ENCODE results near the gene TMEM63A.

GRCh38 chr1:225857256-225857655, 24.9 kb downstream of the TMEM63A start:
- TF ChIP-seq POLR2A (IDR thresholded peaks at IDR 0.05) (no peak), CTCF (IDR thresholded peaks at IDR 0.05) (no peak)
